ENCODE results near the gene SCRN2. TPM values are rescaled to one million over a fixed set of nuclear protein-coding genes. Genes with fewer than 3 reads are reported as not detected.

SCRN2 gene
- total and polyA plus RNA-seq, 2 of the 8 experiments (the other 6 are each of a cell fraction or from before 2014, with no cell fraction given): 24.4 to 42.3 TPM

DNA sequence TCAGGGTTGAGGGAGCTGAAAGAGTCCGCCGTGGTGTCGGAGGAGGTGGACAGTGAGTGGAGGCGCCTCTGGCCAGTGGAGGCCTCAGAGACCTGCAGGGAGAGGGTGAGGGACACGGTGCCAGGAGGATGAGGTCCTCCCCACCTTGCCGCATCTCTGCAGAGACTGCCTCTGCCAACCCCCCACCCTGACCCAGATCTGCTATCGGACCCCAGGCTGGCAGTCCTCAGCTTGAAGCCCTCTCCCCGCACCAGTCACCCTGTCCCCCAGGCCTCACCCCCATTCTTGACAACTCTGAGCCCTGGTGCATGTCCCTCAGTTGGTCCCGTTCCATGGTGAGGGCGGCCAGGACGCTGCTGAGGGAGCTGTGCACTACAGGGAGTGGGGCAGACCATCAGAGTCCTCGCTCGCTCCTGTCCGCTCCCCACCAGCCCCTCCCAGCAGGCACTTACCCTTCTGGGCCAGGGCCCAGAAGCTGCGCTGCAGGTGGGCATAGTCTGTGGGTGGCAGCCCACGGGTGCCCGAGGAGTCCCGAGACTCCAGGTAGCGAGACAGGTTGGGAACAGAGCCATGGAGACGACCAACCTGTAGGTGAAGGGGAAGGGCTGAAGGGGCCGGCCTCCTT, 24.9 kb downstream of the SCRN2 start:
- H3K14ac ChIP-seq (ENCODE audit: insufficient read length): no peak overlapping the region

More for the DNA sequence above, 24.9 kb downstream of the SCRN2 start:
- Histone ChIP-seq H2BK20ac (ENCODE audit: low read length) (no peak overlapping the region), H3K56ac (replicated peaks; ENCODE audit: insufficient read length, low read depth, low read length) (no peak overlapping the region), H3K4me2 (ENCODE audit: insufficient read depth in 1 of 2, low read depth in 2 of 2, low read length in 2 of 2) (no peak overlapping the region), H2BK15ac (ENCODE audit: low read length) (no peak overlapping the region), H3K9me3 (ENCODE audit: insufficient read depth in 2 of 2, low read depth in 1 of 2, low read length in 1 of 2) (no peaks in the 10 kb centered on the region), H2BK12ac (ENCODE audit: low read depth, low read length) (no peak overlapping the region), H3K23ac (ENCODE audit: insufficient read length) (no peak overlapping the region), H3K4me3 (ENCODE audit: extremely low read depth in 1 of 4, insufficient read depth in 2 of 4, low read depth in 3 of 4, low read length in 4 of 4) (no peak overlapping the region), H2BK5ac (ENCODE audit: low read depth, low read length) (no peak overlapping the region), H4K8ac (ENCODE audit: extremely low read depth, insufficient read depth, low read length) (no peak overlapping the region), H3K79me2 (ENCODE audit: control insufficient read depth in 1 of 2, insufficient read depth in 2 of 2, low read length in 2 of 2) (no peaks in the 10 kb centered on the region), H3K36me3 (ENCODE audit: control insufficient read depth in 2 of 4, insufficient read depth in 4 of 4, low read length in 3 of 4) (no peaks in the 10 kb centered on the region; a peak in 1 of 8 replicates), H4K5ac (ENCODE audit: insufficient read length, low read depth, low read length) (no peak overlapping the region), H3K4me1 (replicated peaks in 1 of 4; ENCODE audit: control insufficient read depth in 3 of 4, insufficient read depth in 4 of 4, low read length in 3 of 4) (peaks cover 0 to 3% (median 2%) of the 10 kb centered on the region in 4 experiments; a peak in 4 of 7 replicates), H3K27me3 (replicated peaks in 1 of 4; ENCODE audit: control insufficient read depth in 3 of 4, extremely low read depth in 1 of 4, insufficient read depth in 3 of 4, low read length in 3 of 4) (no peaks in the 10 kb centered on the region), H3K79me1 (ENCODE audit: low read depth, low read length) (no peaks in the 10 kb centered on the region; the same call in none of the 2 replicates), H2BK120ac (replicated peaks; ENCODE audit: low read depth, low read length) (no peak overlapping the region), H3K9ac (replicated peaks in 1 of 4; ENCODE audit: extremely low read depth in 1 of 4, low read depth in 3 of 4, low read length in 3 of 4) (no peak overlapping the region), H2AFZ (ENCODE audit: low read length) (no peak overlapping the region), H3K18ac (ENCODE audit: extremely low read depth, low read length) (no peak overlapping the region), H3K27ac (ENCODE audit: low read depth, low read length) (no peak overlapping the region), H4K20me1 (replicated peaks in 1 of 2; ENCODE audit: control insufficient read depth in 1 of 2, insufficient read depth in 2 of 2, low read length in 2 of 2) (peaks cover 0 to 3% of the 10 kb centered on the region in 2 experiments), H4K91ac (replicated peaks; ENCODE audit: insufficient read length, low read length) (no peak overlapping the region), H3K4ac (replicated peaks; ENCODE audit: insufficient read length, low read depth, low read length) (no peak overlapping the region), H2AK5ac (ENCODE audit: low read depth, low read length) (no peak overlapping the region), H3K23me2 (ENCODE audit: low read depth, low read length) (peaks cover 5% of the 10 kb centered on the region; the same call in 1 of the 2 replicates)
- ChIA-PET POLR2A (ENCODE audit: partially characterized antibody) (interaction anchor here (1.2 kb wide), 1 partner anchor 21 kb away, joined by 3 read pairs; no protein-coding TSS in a partner anchor), CTCF (ENCODE audit: partially characterized antibody) (interaction anchor here (1.3 to 1.4 kb wide), 3 partner anchors 14 to 40 kb away, joined by 3 to 4 read pairs (median 3); no protein-coding TSS in a partner anchor)
- FAIRE-seq: no peak
- TF ChIP-seq, protein P1, sequence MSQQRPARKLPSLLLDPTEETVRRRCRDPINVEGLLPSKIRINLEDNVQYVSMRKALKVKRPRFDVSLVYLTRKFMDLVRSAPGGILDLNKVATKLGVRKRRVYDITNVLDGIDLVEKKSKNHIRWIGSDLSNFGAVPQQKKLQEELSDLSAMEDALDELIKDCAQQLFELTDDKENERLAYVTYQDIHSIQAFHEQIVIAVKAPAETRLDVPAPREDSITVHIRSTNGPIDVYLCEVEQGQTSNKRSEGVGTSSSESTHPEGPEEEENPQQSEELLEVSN (IDR thresholded peaks at IDR 0.05): no peak
- TF ChIP-seq SRF (IDR thresholded peaks at IDR 0.05; ENCODE audit: low read depth, low read length): no peak
- TF ChIP-seq YY1 (IDR thresholded peaks at IDR 0.05; ENCODE audit: low read depth, low read length): no peak
- TF ChIP-seq JUN (IDR thresholded peaks at IDR 0.05; ENCODE audit: low read depth, low read length): no peak
- no peak for TF ChIP-seq SUZ12 (IDR thresholded peaks at IDR 0.05; ENCODE audit: low read length)
- TF ChIP-seq ASH2L (IDR thresholded peaks at IDR 0.05; ENCODE audit: low read length): no peak
- 89% methylated on average over 21 of the region's 21 CpGs; no CpG with 5 or more reads in 1 of the 2 experiments for WGBS, 2 experiments (ENCODE audit: extremely low coverage in 1 of 2, insufficient coverage in 1 of 2, insufficient read length in 1 of 2, insufficient replicate concordance in 2 of 2, low coverage in 1 of 2, low lambda C conversion rate in 2 of 2, missing lambda C conversion rate in 1 of 2)
- DNase-seq (ENCODE audit: low read depth in 1 of 2, low spot score in 2 of 2): no peak

All from H1 (cell line).